ENCODE results near the gene DKC1.

The DKC1 gene

DNA sequence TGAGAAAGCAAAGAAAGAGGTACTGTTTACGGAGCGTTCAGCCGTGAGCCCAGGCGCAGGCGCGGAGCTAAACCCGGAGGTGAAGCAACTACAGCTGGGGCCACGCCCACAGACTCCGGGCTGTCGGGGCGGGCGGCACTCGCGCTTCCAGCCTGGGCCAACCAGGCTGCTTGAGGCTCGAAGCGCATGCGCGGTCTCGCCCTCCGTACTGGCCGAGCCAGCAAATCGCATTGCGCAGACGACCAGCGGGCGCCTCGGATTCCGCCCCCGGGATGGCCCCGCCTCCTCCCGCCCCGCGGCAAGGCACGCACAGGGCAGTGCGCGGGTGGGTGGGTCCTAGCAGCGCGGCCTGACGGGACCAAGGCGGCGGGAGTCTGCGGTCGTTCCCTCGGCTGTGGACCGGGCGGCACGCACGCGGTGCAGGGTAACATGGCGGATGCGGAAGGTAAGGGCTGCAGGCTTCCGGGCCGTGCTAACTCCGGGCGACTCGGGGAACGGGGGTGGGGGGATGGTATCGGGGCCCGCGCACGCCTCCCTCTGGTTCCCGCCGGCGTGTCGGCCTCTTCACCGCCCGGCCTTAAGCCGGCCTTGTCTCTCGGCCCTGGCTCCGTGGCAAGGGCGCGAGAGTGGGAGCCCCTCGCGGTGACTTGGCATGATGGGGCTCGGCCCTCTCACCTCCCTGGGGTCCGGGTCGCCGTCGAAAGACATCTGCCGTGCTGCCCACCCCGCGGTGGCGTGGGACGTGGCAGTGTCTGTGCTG, at the start of gene DKC1:
DKC1 (plus strand) TSS at position 328 of the 760 bp plus-strand sequence; CDS start at position 430, 102 bp downstream.
- peak; percentile 18 for TF ChIP-seq CTCF (IDR thresholded peaks at IDR 0.05; ENCODE audit: low read depth, low read length)
- DNase-seq (ENCODE audit: extremely low read depth, low read depth), result peak; percentile 88

GRCh38 chrX:154714925-154715324, 47.7 kb upstream of the DKC1 start:
- no peak for DNase-seq (ENCODE audit: extremely low read depth, low read depth)
- TF ChIP-seq CTCF (IDR thresholded peaks at IDR 0.05; ENCODE audit: low read depth, low read length), result peak; percentile 79

DNA sequence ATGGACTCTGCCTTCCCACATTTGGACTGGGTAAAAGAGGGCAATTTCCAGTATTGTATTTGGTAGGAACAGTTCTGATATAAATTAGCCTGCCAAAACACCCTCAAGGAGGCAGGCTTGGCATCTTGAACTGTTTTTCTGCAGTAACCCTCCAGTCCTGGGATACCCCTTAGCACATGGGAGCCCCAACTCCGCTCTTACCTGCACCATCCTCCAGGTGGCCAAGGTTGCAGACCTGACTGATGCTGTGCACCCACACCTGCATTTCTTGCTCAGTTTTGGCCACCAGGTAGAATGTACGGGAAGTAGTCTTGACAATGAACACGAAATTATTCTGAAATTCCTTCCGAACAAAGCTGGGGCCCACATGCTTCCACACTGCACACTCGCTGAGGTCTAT, 46.8 kb upstream of the DKC1 start:
- no peak for TF ChIP-seq CTCF (IDR thresholded peaks at IDR 0.05; ENCODE audit: low read depth, low read length)

GRCh38 chrX:154717824-154718223, 44.8 kb upstream of the DKC1 start:
- no peak for DNase-seq (ENCODE audit: extremely low read depth, low read depth)
- no peak for TF ChIP-seq CTCF (IDR thresholded peaks at IDR 0.05; ENCODE audit: low read depth, low read length)

More for the DNA sequence above, 46.8 kb upstream of the DKC1 start:
- no peak for DNase-seq (ENCODE audit: extremely low read depth, low read depth)

DNA sequence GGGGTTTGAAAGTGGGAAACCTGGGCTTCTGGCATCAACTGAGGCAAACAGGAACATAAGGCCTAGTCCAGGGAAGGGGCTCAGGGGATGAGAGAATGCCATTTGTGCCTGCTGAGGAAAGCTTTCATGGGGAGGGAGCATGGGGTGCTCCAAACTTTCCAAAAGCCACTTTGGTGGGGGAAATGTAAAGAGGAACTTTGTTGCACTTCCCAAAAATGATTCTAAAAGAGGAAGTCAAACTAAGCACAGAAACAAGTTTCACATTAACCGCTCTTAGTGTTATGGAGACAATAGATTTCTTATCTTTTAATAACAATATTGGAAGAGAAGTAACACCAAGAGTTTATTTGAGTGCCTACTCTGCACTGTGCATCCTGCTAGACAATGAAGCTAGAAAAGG, 44.0 kb upstream of the DKC1 start:
- no peak for DNase-seq (ENCODE audit: extremely low read depth, low read depth)
- no peak for TF ChIP-seq CTCF (IDR thresholded peaks at IDR 0.05; ENCODE audit: low read depth, low read length)

GRCh38 chrX:154719132-154719675, 43.5 kb upstream of the DKC1 start:
- TF ChIP-seq CTCF (IDR thresholded peaks at IDR 0.05; ENCODE audit: low read depth, low read length), result no peak
- DNase-seq (ENCODE audit: extremely low read depth, low read depth), result no peak

GRCh38 chrX:154720067-154720466, 42.6 kb upstream of the DKC1 start:
- no peak for DNase-seq (ENCODE audit: extremely low read depth, low read depth)
- no peak for TF ChIP-seq CTCF (IDR thresholded peaks at IDR 0.05; ENCODE audit: low read depth, low read length)

All from AG09319 (cell line).